ENCODE results near the gene DAGLB.

Gene DAGLB

DNA sequence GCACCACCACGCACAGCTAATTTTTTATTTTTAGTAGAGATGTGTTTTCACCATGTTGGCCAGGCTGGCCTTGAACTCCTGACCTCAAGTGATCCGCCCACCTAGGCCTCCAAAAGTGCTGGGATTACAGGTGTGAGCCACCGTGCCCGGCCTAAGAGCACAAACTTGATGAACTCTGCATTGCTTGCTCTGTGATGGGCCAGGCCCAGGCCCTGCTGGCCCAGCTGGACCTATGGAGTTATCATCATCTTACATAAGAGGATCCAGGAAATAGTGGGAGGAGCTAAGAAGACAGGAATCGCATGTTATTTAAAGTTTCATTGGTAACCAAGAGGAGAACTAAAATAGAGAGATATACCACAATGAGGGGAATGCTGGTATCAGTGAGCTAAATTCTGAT, 86.9 kb downstream of the DAGLB start:
- no peak for DNase-seq

DNA sequence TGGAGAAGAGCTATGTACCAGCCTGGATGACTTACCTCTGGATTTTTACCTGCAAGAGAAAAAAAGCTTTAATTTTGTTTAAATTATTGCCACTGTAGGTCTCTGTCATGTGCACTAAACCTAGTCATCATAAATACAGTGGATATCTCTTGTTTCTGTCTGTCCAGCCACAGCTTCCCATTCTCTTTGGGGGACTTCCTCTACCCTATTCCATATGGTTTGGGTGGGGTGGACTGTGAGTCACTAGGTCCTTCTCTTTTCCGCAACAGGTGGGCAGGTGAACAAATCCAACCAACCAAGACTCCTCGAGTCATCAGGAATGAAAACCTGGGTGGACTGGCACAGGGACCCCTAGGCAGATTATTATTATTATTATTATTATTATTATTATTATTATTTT, 88.0 kb downstream of the DAGLB start:
- DNase-seq, result no peak
